Measurements from ENCODE around the gene SH3PXD2A. TPM values are rescaled to one million over a fixed set of nuclear protein-coding genes. Genes with fewer than 3 reads are reported as not detected.
"Not testable (repeated sequence)": the region's sequence is repeated elsewhere in the genome, so short reads cannot be mapped to it uniquely, and the experiment has no call there.

The SH3PXD2A gene
- total and polyA plus RNA-seq, 2 of the 4 experiments (the other 2 are of a cell fraction) = 6.3 to 23.0 TPM

GRCh38 chr10:103813312-103813711 is 42.1 kb downstream of the SH3PXD2A start:
- intact Hi-C loops (cut with micrococcal nuclease); CTCF ChIA-PET: not testable (repeated sequence)

More at GRCh38 chr10:103813312-103813711, 42.1 kb downstream of the SH3PXD2A start:
- H3K56ac ChIP-seq (ENCODE audit: extremely low read depth, insufficient read depth, low read length); H3K4me3 ChIP-seq (ENCODE audit: insufficient read depth, low read depth, low read length); H3K4me2 ChIP-seq (ENCODE audit: low read depth, low read length); H3K9me3 ChIP-seq (ENCODE audit: control insufficient read depth, insufficient read depth, low read length); DNase-seq; H3K27me3 ChIP-seq (ENCODE audit: control insufficient read depth, insufficient read depth, low read length); H3K23ac ChIP-seq (ENCODE audit: low read depth, low read length); H2BK20ac ChIP-seq (ENCODE audit: low read depth, low read length); H4K8ac ChIP-seq (ENCODE audit: low read depth in 2 of 2, low read length in 2 of 2); H3K14ac ChIP-seq (replicated peaks; ENCODE audit: low read depth, low read length); H4K5ac ChIP-seq (ENCODE audit: low read depth, low read length); H3K9me1 ChIP-seq (ENCODE audit: insufficient read depth, low read length); H2BK120ac ChIP-seq (ENCODE audit: low read depth, low read length); ATAC-seq (ENCODE audit: low read depth); H4K91ac ChIP-seq (ENCODE audit: insufficient read depth, low read depth, low read length); H3K4me1 ChIP-seq (ENCODE audit: control insufficient read depth, insufficient read depth, low read length); H2AFZ ChIP-seq (replicated peaks; ENCODE audit: low read length, poor library complexity); H3K36me3 ChIP-seq (ENCODE audit: control insufficient read depth, insufficient read depth, low read length); H2AK9ac ChIP-seq (replicated peaks; ENCODE audit: low read depth, low read length, poor library complexity); BruUV-seq (replicated peaks); H2AK5ac ChIP-seq (ENCODE audit: low read depth, low read length); dilution Hi-C loops (cut with HindIII; ENCODE audit: low sequenced_read_pairs, unreplicated experiment); POLR2A ChIA-PET (ENCODE audit: unreplicated experiment); H2BK15ac ChIP-seq (ENCODE audit: low read depth, low read length); H4K20me1 ChIP-seq (ENCODE audit: insufficient read depth, low read length); H2BK5ac ChIP-seq (ENCODE audit: low read depth, low read length, poor library complexity, severe bottlenecking); H3K18ac ChIP-seq (ENCODE audit: low read depth, low read length); in situ Hi-C loops (cut with MboI; ENCODE audit: low sequenced_read_pairs); H3K4ac ChIP-seq (ENCODE audit: low read depth, low read length); H3K27ac ChIP-seq (ENCODE audit: insufficient read depth, low read length); H3K9ac ChIP-seq (ENCODE audit: low read depth, low read length): not testable (repeated sequence)
- no CpG with 5 or more reads among the region's 4 CpGs for WGBS, 2 experiments (ENCODE audit: extremely low coverage in 2 of 2, insufficient read length in 1 of 2)
- H3K79me1 ChIP-seq (ENCODE audit: low read depth in 1 of 2, low read length in 2 of 2) = peaks cover 6 to 37% of the 10 kb centered on the region in 2 experiments; a peak in 3 of 4 replicates
